GM18907 (cell line): ENCODE data around the gene DNAH3.
"Not testable (repeated sequence)": the region's sequence is repeated elsewhere in the genome, so short reads cannot be mapped to it uniquely, and the experiment has no call there.

Source experiments
- ATAC-seq: cut with Tn5 transposase; IDR thresholded peaks from one replicate; pipeline ENCODE4 v1.9.1; 2021; ENCODE audit warnings: mild to moderate bottlenecking, moderate library complexity; ENCODE audit not compliant: unreplicated experiment

DNAH3 gene, protein sequence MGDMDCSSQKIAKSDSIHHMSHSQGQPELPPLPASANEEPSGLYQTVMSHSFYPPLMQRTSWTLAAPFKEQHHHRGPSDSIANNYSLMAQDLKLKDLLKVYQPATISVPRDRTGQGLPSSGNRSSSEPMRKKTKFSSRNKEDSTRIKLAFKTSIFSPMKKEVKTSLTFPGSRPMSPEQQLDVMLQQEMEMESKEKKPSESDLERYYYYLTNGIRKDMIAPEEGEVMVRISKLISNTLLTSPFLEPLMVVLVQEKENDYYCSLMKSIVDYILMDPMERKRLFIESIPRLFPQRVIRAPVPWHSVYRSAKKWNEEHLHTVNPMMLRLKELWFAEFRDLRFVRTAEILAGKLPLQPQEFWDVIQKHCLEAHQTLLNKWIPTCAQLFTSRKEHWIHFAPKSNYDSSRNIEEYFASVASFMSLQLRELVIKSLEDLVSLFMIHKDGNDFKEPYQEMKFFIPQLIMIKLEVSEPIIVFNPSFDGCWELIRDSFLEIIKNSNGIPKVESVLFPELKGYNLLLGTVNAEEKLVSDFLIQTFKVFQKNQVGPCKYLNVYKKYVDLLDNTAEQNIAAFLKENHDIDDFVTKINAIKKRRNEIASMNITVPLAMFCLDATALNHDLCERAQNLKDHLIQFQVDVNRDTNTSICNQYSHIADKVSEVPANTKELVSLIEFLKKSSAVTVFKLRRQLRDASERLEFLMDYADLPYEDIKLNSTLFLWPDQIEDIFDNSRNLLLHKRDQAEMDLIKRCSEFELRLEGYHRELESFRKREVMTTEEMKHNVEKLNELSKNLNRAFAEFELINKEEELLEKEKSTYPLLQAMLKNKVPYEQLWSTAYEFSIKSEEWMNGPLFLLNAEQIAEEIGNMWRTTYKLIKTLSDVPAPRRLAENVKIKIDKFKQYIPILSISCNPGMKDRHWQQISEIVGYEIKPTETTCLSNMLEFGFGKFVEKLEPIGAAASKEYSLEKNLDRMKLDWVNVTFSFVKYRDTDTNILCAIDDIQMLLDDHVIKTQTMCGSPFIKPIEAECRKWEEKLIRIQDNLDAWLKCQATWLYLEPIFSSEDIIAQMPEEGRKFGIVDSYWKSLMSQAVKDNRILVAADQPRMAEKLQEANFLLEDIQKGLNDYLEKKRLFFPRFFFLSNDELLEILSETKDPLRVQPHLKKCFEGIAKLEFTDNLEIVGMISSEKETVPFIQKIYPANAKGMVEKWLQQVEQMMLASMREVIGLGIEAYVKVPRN (N-terminal part only)

DNA sequence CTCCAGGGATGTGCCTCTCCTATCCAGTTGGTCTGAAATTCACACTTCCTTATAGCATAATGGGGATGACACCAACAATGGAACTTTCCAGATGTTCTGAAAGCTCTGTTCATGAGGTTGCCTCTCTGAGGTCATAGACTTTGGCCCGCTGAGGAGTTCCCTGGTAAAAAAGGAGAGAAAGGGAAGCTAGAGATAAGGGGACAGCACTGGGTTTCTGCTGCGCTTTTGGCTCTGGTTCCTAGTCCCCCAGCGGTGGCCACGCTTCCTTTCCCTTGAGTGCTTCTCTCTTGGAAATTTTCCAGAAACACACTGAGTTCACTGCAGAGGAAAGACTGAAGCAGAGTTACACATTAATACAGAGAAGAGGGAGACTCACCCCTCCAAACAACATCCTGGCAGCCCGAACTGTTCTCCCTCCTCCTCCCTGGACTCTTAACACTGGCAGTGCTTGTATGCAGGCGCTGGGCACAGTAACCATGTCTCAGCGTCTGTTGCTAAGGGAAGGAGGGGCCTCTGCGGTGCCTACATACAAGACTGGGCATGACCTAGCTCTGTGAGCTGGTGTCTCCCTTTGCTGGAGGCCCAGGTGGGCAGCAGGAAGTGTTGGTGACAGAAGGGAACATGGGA lies at the start of gene DNAH3:
DNAH3 (minus strand) TSS at position 472 of the 627 bp plus-strand sequence. CDS start 527 bp downstream, outside the sequence.
- ATAC-seq = no peak

DNA sequence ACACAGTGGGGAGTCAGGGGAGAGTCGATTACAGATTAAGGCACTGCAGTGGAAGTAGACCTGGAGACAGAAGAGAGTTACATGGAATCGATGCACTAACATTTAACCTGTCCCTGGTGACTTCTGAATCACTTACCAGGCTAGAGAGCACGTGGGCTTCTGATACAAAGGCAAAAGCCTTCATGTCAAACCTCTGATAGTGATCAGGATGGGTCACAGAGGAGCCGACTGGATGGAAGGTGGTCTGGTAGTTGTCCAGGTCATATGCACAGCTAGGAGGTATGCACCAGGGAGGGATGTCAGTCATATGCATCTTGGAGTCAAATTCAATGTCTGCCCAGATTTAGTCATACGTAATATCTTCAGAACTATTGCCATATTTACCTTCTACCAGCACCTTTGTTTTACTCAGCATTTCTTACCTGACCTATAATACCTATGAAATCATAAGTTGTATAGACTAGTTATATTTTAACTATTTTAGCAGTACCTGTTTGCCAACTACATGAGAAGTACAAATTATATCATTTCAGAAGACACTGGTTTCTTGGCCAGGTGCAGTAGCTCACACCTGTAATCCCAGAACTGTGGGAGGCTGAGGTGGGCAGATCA lies 49.1 kb upstream of the DNAH3 start:
- ATAC-seq = no peak

DNA sequence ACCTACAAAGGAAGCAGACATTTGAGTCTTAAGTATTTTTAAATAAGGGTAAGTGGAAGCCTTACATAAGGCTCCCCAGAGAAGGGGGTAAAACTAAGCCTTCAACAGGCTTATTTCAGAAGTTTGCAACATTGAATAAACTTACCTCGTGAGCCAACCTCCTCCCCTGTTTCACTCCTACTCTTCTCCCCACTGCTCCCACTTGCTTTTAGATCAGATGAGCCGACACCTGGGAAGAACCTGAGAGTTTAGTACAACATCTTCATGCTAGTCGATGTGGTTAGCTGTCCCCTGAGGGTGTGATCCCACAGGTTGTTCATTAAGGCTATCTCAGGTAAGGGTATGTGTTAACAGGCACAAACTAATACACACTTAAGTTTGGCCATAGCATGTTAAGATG lies 47.0 kb upstream of the DNAH3 start:
- no peak for ATAC-seq

DNA sequence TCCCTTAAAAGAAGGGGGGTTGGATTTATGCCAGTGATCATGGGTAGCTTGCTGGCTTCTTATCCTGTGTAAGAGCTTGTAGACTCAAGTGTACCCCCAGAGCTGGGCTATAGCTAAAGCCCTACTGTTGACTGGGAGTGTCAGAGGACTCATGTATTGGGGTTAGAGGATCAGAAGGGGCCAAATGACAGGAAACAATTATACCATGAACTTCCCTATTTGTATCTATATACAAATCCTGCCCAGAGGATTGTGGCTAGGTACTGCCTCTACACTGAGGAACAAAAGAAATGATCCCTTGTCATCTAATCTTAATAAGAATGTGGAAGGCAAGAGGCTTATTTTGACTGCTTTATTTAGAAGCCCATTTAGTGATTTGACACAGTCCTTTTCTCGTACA lies 46.5 kb upstream of the DNAH3 start:
- no peak for ATAC-seq

DNA sequence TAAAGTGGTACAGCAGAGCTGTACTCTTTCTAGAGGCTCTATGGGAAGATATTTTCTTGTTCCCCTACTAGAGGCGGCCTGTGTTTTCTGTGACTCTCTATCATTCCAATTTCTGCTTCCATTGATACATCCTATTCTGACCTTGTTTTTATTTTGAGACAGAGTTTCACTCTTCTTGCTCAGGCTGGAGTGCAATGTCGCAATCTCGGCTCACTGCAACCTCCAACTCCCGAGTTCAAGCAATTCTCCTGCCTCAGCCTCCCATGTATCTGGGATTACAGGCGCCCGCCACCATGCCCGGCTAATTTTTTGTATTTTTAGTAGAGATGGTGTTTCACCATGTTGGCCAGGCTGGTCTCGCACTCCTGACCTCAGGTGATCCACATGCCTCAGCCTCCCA lies 44.7 kb upstream of the DNAH3 start:
- not testable (repeated sequence) for ATAC-seq

DNA sequence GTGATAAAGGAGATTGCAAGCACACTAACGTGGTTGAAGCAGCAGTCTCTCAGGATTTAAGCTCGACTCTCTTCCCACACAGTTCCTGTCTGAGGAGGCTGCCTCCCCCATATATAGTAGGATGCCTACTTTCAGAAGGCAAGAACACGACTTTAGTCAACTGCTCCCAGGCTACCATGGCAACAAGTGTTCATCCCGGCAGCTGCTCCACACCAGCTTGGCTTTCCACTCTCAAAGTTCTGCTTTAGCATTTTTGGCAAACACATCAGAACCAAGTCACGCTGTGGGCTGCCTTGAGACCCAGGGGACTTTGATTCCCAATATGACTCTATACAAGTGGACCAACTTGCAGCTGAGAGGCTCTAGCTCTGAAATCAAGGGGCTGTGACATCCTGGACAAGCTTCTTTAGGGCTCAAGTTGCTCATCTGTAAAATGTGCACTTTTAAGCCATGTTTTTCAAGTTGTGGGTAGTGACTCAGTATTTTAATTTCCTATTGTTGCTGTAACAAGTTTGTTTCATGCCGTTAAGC lies 44.2 kb upstream of the DNAH3 start:
- ATAC-seq = no peak

DNA sequence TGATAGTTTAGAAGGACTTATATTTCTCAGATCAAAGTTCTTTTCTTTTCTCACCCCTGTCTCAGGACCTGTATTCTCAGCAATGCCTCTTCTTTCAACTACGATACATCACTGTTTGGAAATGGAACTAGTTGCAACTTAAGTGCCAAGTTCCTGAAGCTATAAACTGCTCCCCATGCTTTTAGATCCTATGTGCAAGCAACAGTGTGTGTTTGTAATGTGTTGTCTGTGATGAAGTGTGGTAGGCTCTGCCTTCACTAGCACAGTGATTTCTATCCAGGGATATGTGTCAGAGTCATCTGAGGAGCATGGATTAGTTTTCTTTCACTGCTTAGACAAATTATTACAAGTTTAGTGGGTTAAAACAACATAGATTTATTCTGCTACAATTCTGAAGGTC lies 42.3 kb upstream of the DNAH3 start:
- no peak for ATAC-seq

DNA sequence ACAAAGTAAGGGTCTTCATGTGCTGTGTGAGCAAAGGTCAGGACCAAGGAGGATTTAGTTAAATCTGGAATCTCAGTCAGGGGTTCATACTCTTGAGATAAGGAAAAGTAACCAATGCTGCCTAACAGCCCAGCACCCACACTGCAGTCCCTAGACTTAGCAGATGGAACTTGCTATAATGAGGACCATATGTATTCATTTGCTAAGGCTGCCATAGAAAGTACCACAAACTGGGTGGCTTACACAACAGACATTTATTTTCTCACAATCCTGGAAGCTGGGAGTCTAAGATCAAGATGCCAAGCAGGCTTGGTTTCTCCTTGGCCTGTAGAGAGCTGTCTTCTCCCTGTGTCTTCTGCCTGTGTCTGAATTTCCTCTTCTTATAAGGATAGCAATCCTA lies 40.0 kb upstream of the DNAH3 start:
- no peak for ATAC-seq

DNA sequence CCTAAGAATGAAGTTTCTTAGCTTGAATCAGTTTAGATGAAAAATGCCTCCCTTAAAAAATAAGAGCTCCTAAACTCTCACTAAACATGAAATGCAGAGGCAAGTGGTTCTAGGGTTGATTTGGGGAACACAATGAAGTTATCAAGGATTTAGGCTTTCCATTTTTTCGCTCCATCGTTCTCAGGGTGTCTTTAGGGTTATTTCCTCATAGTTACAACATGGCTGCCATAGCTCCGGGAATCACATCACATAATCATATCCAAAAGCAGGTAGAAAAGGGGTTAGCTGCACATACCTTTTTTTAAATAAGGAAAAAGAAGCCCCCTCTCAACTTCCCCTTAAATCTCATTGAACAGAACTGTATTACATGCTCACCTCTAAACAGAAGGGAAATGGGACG lies 39.4 kb upstream of the DNAH3 start:
- ATAC-seq = no peak

DNA sequence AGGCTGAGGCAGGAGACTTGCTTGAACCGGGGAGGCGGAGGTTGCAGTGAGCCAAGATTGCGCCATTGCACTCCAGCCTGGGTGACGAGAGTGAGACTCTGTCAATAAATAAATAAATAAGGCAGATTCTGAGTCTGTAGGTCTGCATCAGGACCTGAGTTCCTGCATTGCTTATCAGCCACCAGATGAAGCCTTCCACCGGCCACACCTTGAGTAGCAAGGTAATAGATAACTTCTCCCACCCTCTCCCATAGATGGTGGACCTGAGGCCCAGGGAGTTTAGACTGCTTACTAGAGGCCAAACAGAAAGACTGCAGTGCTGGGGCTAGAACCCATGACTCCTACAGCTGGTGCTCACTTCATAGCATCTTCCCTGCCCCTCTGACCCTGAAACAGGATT lies 38.7 kb upstream of the DNAH3 start:
- no peak for ATAC-seq

DNA sequence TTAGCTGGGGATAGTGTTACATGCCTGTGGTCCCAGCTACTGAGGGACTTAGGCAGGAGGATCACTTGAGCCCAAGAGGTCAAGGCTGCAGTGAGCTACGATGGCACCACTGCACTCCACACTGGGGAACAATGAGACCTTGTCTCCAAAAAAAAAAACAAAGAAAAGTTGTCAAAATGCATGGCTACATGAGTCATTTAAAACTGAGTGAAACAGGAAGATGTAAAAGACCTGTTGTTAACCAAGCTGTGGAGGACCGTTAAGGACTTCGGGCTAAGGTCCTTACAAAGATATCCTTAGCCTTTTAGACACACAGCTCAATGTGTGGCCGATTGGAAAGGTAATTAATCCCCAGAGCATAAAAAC lies 35.7 kb upstream of the DNAH3 start:
- no peak for ATAC-seq

DNA sequence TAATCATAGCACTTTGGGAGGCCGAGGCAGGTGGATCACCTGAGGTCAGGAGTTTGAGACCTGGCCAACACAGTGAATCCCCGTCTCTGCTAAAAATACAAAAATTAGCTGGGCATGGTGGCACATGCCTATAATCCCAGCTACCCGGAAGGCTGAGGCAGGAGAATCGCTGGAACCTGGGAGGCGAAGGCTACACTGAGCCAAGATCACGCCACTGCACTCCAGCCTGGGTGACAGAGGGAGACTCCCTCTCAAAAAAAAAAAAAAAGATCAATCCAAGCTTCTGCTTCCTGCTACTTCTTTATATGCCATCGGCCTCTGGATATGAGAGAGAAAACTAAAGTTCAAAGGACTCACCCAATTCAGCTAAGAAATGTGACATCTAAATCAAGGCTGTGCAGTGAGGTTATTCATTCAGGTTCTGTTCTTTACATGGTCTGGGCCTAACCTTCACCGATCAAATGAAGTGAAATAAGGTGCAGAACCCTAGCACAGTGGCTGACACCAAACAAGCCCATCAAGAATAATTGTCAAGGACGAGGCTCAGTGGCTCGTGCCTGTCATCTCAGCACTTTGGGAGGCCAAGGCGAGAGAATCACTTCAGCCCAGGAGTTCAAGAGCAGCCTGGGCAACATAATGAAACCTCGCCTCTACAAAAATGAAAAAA lies 35.1 kb upstream of the DNAH3 start:
- ATAC-seq = no peak

DNA sequence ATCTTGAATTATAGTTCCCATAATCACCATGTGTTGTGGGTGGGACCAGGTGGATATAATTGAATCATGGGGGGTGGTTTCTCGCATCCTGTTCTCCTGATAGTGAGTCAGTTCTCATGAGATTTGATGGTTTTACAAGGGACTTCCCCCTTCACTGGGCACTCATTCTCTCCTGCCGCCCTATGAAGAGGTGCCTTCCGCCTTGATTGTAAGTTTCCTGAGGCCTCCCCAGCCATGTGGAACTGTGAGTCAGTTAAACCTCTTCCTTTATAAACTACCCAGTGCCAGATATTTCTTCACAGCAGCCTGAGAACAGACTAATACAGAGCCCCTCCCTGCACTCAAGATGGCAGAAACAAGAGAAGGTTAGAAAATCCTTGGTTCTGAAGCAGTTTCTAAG lies 34.2 kb upstream of the DNAH3 start:
- ATAC-seq = no peak

DNA sequence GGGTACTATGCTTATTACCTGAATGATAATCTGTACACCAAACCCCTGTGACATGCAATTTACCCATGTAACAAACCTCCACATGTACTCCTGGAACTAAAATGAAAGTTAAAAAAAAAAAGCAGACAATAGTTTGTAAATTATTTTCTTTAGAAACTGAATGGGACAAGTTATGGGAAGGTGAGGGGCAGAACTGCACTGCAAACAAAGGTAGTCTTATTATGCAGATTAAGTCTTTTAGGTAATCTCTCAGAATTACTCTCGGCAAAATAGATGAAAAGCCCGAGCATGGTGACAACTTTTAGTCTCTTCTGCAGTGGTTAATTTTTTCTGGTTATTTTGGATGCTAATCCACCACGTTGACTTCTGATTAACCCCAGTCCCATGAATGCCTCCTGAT lies 33.3 kb upstream of the DNAH3 start:
- ATAC-seq = no peak

DNA sequence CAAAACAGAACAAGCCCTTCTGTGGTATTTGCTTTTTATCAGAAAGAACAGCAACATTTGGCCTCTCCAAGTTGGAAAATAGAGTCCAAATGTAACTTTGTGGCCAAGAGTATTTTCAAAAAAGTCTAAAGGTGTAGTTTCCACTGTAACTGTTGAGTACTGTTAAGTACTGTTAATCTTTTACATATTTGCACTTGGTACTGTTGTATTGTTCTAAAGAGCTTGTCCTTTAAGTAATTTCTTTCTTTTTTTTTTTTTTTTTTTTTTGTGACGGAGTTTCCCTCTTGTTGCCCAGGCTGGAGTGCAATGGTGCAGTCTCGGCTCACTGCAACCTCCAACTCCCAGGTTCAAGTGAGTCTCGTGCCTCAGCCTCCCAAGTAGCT lies 29.3 kb upstream of the DNAH3 start:
- no peak for ATAC-seq

DNA sequence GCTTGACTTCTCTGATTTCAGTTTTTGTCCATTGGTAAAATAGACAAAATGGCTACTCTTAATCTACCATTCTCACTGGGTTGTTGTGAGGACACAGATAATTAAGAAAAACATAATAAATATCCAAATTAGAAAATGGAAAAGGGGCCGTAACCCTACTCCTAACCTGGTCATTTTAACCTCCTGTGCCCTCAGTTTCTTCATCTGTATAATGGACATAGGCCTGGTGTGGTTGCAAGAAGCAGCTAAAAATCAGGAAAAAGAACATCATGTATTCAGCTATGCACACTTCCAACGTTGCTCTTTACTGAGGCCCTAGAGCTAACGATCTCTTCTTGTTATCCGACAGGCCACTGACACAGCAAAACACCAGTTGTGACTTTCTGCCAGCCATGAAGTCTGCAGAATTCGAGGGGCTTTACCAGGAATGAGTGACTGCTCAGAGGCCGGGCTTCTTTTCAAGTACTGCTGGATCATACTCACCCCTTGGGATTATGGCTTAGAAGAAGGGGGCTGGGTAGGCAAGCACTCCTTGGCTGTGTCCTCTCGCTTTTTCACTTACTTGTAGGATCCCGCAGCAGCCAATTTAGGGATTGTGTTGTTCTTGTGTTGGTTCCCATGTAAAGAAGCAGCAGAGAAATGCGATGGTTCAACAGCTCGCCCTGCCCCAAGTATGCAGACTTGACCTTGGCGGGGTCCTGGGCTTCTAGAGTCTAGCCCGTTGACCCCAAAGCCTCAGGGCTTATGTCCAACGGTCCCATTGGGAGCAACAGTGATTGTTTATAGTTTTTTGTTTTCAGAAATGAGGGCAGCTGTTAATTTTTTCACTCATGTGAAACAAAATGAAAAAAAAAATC lies 28.7 kb upstream of the DNAH3 start:
- ATAC-seq = no peak

DNA sequence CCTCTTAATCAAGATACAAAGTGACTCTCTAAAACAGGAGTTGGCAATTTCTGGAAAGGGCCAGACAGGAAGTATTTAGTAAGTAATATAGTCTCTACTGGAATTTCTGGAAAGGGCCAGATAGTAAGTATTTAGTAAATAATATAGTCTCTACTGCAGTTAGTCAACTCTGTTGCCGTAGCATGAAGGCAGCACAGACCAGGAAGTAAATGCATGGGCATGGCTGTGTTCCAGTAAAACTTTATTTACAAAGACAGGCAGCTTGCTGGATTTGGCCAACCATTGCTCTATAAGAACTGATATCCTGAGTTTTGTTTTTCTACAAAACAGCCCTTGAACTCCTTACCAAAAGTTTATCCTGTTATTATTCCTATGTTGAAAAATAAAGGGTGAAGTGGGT lies 24.8 kb upstream of the DNAH3 start:
- ATAC-seq = no peak

DNA sequence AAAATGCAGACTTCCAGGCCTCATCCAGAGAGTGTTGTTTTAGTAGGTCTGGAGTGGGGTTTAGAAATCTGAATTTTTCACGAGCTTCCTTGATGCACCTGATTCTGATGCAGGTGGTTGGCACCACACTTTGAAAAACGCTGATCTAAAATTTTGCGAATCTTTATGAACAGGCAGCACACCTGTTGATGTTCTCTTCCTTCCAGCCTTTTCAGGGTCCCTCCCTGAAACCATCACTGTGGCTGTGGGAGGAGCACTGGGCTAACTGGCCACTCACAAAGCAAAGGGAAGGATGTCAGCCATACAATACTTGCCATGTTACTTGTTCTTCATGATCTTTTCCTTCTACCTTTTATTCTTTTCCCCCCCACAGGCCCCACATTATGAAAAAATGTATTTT lies 22.0 kb upstream of the DNAH3 start:
- no peak for ATAC-seq

DNA sequence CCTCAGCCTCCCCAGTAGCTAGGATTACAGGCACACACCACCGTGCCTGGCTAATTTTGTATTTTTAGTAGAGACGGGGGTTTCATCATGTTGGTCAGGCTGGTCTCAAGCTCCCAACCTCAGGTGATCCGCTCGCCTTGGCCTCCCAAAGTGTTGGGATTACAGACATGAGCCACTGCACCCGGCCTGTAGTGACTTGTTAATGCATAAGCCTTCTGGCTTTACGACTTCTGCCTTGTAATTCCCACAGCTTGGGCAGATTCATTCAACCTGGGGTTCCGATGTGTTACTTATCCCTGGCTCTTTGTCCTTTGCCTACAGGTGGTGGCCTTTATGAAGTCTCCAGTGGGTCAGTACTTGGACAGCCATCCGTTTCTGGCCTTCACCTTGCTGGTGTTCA lies 19.5 kb upstream of the DNAH3 start:
- not testable (repeated sequence) for ATAC-seq
